Testis (tissue), 3 donors: ENCODE data around the gene TMEM169. TPM values are rescaled to one million over a fixed set of nuclear protein-coding genes. Genes with fewer than 3 reads are reported as not detected.

Source experiments
- DNase-seq: peaks from one replicate; pipeline ENCODE4 v3.0.0-alpha.2; 2019
- H3K27ac ChIP-seq, 2 donors: fragments of 200-600 bp; sonication (generic); one replicate each; pipeline ENCODE4 v1.5.1; 2019
- H3K27me3 ChIP-seq: fragments of 200-600 bp; sonication (generic); one replicate; pipeline ENCODE4 v1.5.1; 2019
- H3K36me3 ChIP-seq: fragments of 200-600 bp; sonication (generic); one replicate; pipeline ENCODE4 v1.5.1; 2017; ENCODE audit warnings: low read depth; ENCODE audit errors: missing control alignments
- H3K4me1 ChIP-seq: fragments of 200-600 bp; sonication (generic); one replicate; pipeline ENCODE4 v1.5.1; 2019
- H3K4me3 ChIP-seq, 2 donors: fragments of 200-600 bp; sonication (generic); one replicate each; pipeline ENCODE4 v1.5.1; 2017 to 2019
- H3K9me3 ChIP-seq: fragments of 200-600 bp; sonication (generic); one replicate; pipeline ENCODE4 v1.5.1; 2017
- POLR2A ChIP-seq: fragments of 450-650 bp; IDR thresholded peaks from one replicate; pipeline ENCODE4 v1.6.1; 2017; ENCODE audit warnings: antibody characterized with exemption, mild to moderate bottlenecking, moderate library complexity
- WGBS, 2 donors: methylation state at CpG; one replicate each; pipeline ENCODE4 v1.1.5; 2018; 5-methylcytosine and 5-hydroxymethylcytosine counted together
- intact Hi-C: fragments of 100-400 bp; cut with DNase I; formaldehyde crosslinking; loops from one replicate; pipeline ENCODE4 v1.15.1; 2023; ENCODE audit warnings: low total_unique reads
- polyA plus RNA-seq: library from polyadenylated mRNA; stranded (reverse); fragments of 350-450 nt; fragmentation: Illumina TruSeq; extraction: RNeasy Lipid Tissue Mini Kit (QIAGEN cat#74804); gene quantifications from one replicate; pipeline ENCODE4 v1.2.3, GENCODE V29; 2014; ENCODE audit warnings: low read depth, low replicate concordance; ENCODE audit not compliant: insufficient read depth
- total RNA-seq, 2 donors: library from RNA; depleted of rRNA; stranded (reverse); fragments of >200 nt; gene quantifications; one replicate each; pipeline ENCODE4 v1.2.3, GENCODE V29; 2016
- TF ChIP-seq, protein P1 (sequence below), 3 experiments: fragments of 450-650 bp in 2 of 3; fragments of 200-600 bp in 1 of 3; sonication (generic) in 1 of 3; IDR thresholded peaks; one replicate each; pipeline ENCODE4 v1.5.1; 2016 to 2019; ENCODE audit warnings: antibody characterized with exemption in 3 of 3, mild to moderate bottlenecking in 2 of 3, moderate library complexity in 1 of 3

TMEM169 gene
- total and polyA plus RNA-seq, 3 donors from 2014 or later: 0.31 to 1.0 (median 0.37) TPM

DNA sequence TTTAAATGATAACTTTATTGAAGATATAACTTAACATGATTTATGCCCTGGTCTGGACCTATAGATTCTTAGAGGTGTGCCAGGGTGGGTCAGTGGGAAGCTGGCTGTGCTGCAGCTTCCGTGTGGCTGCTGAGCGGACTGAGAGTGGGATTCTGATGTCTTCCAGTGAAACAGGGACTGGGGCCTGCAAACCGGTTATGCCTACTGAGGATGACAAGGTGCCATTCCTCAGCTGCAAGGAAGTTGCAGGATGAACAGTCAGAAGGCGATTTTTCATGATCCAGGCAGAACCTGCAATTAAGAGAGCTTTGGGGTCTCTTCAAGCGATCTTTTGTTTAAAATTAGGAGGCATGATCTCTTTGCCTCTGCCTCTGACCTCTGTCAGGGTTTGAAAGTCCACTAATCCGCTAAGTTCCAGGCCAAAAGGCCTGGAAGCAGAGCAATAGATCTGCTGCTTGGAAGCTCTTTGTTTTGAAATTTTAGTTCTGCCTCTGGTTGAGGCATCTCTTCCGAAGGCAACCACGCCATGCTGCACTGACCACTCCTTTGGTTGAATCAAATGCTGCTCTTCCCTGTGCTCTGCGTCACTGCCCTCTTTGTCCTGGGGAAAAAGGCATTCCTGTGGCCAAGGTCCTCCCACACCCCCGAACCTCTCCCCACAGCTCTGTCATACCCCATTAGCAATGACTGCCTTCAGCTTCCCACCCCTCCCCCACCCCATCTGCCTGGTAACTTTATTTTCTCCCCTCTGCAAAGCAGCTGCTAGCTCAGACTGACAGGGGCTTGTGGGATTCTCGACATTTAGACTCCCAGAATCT lies 2.0 kb downstream of the TMEM169 start:
- H3K27me3 ChIP-seq: no peaks in the 10 kb centered on the region
- TF ChIP-seq POLR2A: no peak
- TF ChIP-seq, protein P1, sequence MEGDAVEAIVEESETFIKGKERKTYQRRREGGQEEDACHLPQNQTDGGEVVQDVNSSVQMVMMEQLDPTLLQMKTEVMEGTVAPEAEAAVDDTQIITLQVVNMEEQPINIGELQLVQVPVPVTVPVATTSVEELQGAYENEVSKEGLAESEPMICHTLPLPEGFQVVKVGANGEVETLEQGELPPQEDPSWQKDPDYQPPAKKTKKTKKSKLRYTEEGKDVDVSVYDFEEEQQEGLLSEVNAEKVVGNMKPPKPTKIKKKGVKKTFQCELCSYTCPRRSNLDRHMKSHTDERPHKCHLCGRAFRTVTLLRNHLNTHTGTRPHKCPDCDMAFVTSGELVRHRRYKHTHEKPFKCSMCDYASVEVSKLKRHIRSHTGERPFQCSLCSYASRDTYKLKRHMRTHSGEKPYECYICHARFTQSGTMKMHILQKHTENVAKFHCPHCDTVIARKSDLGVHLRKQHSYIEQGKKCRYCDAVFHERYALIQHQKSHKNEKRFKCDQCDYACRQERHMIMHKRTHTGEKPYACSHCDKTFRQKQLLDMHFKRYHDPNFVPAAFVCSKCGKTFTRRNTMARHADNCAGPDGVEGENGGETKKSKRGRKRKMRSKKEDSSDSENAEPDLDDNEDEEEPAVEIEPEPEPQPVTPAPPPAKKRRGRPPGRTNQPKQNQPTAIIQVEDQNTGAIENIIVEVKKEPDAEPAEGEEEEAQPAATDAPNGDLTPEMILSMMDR (IDR thresholded peaks at IDR 0.05): no peak
- H3K4me3 ChIP-seq: no peak overlapping the region
- intact Hi-C loops: no loop called here
- no peaks in the 10 kb centered on the region for H3K4me1 ChIP-seq
- H3K9me3 ChIP-seq: no peaks in the 10 kb centered on the region
- no peak for DNase-seq
- WGBS, 2 donors: 91 to 92% methylated on average over 11 of the region's 11 CpGs
- H3K36me3 ChIP-seq: no peaks in the 10 kb centered on the region
- no peak overlapping the region for H3K27ac ChIP-seq

DNA sequence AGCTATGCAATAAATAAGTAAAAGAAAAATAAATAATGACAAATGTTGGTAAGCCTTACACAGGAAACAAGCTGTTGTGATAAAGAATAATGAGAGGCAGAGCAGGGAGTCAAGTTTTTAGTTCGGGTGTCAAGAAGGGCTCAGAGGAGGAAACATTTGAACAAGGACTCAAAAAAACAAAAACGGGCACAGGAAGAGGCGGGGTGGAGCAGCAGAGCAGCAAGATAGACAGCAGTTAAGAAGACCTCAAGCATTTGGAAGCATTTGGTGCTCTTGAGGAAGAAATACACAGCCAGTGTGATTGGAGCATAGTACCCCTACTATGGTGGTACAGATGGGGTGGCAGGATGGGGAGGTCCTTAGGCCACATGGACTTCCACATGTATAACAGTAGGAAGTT lies 2.8 kb downstream of the TMEM169 start:
- no peak for DNase-seq
- Histone ChIP-seq H3K9me3 (no peaks in the 10 kb centered on the region), H3K4me3 (no peak overlapping the region), H3K27me3 (no peaks in the 10 kb centered on the region), H3K4me1 (no peaks in the 10 kb centered on the region), H3K27ac (no peak overlapping the region), H3K36me3 (no peaks in the 10 kb centered on the region)
- 84 to 88% methylated on average over 3 of the region's 3 CpGs for WGBS, 2 donors
- TF ChIP-seq, protein P1 (IDR thresholded peaks at IDR 0.05): no peak
- intact Hi-C loops: no loop called here

DNA sequence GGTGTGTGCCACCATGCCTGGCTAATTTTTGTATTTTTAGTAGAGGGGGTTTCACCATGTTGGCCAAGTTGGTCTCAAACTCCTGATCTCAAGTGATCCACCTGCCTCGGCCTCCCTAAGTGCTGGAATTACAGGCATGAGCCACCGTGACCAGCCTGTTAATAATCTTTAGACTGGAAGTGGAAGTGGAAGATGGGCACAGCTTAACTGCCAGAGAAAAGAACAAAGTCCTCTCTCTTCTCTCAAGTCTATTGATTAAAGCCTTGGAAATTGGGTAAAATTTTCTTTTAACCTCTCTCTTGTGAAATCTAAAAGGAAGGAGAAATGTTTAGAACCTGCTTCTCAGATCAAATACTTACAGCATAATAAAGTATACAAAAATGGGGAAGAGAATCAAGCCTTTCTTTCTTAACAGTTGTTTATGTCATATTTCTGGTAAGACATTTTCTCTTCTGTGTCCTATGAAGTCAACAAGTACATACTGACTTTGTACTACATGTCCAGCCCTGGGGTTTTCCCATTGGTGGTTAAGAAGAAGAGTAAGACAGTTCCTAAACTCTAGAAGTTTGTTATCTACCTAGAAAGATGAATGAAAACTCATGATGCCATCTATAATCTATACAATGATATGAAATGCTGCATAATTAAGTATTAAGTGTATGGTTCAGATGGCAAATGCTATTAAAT lies 4.6 kb downstream of the TMEM169 start:
- no peaks in the 10 kb centered on the region for H3K9me3 ChIP-seq
- DNase-seq: no peak
- no peaks in the 10 kb centered on the region for H3K27me3 ChIP-seq
- no peak overlapping the region for H3K27ac ChIP-seq
- intact Hi-C loops: no loop called here
- no peaks in the 10 kb centered on the region for H3K4me1 ChIP-seq
- no peaks in the 10 kb centered on the region for H3K36me3 ChIP-seq
- WGBS, 2 donors: 90 to 94% methylated on average over 2 of the region's 2 CpGs
- no peak for TF ChIP-seq POLR2A
- TF ChIP-seq, protein P1 (IDR thresholded peaks at IDR 0.05): no peak
- H3K4me3 ChIP-seq: no peak overlapping the region

DNA sequence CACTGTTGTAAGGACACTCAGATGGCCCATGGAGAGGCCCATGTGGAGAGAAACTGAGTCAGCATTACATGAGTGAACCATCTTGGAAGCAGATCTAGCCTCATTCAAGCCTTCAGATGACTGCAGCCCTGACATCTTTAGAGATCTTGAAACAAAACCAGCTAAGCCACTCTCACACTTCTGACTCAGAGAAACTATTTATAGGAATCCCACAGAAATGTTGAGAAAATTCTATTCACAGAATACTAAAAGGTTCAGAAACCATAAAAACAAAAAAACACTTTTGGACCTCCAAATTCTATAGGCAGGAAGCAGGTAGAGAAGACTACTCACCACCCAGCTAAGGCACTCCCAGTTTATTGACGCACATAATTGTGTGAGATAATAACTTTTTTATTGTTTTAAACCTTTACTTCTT lies 8.7 kb downstream of the TMEM169 start:
- no peak for TF ChIP-seq POLR2A
- TF ChIP-seq, protein P1 (IDR thresholded peaks at IDR 0.05): no peak
- intact Hi-C loops: no loop called here
- H3K4me1 ChIP-seq: no peaks in the 10 kb centered on the region
- 85 to 94% methylated on average over 1 of the region's 1 CpG for whole genome bisulfite sequencing, 2 donors
- H3K27me3 ChIP-seq: no peaks in the 10 kb centered on the region
- no peak overlapping the region for H3K27ac ChIP-seq
- no peak overlapping the region for H3K4me3 ChIP-seq
- no peaks in the 10 kb centered on the region for H3K36me3 ChIP-seq
- no peaks in the 10 kb centered on the region for H3K9me3 ChIP-seq
- DNase-seq: no peak
